Measurements from ENCODE around the gene CHCHD6. TPM values are rescaled to one million over a fixed set of nuclear protein-coding genes. Genes with fewer than 3 reads are reported as not detected.

The CHCHD6 gene
- total and polyA plus RNA-seq, 2 of the 4 experiments (the other 2 are of a cell fraction): 18.8 to 28.9 TPM

DNA sequence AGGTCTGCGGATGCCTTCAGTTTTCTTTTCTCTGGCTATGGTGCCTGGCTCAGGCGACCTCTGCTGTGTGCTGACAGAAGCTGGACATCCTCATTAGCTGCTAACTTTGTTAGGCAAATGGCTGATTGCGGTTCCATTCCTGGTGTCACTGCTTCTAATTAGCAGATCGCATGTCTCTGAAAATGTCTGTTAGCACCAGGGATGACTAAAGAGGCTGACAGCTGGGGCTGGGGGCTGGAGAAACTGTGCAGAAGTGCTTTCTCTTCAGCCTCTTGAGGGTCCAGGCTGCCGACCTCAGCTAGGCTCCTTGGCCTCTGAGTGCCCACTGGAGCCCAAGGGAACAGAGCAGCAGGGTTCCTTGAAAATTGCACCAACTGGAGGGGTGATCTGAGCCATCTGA, 39.3 kb downstream of the CHCHD6 start:
- Histone ChIP-seq H2AK5ac (ENCODE audit: low read depth, low read length) (no peak overlapping the region), H3K4ac (ENCODE audit: low read depth, low read length) (no peak overlapping the region), H2AFZ (replicated peaks; ENCODE audit: low read length, poor library complexity) (no peak overlapping the region), H4K5ac (ENCODE audit: low read depth, low read length) (no peak overlapping the region), H2BK15ac (ENCODE audit: low read depth, low read length) (no peak overlapping the region), H4K20me1 (ENCODE audit: insufficient read depth, low read length) (peaks cover 5% of the 10 kb centered on the region; the same call in 1 of the 2 replicates), H3K9me3 (ENCODE audit: control insufficient read depth, insufficient read depth, low read length) (no peaks in the 10 kb centered on the region), H3K9ac (ENCODE audit: low read depth, low read length) (no peak overlapping the region), H3K27me3 (ENCODE audit: control insufficient read depth, insufficient read depth, low read length) (no peaks in the 10 kb centered on the region), H3K14ac (replicated peaks; ENCODE audit: low read depth, low read length) (no peak overlapping the region), H3K79me1 (ENCODE audit: low read depth in 1 of 2, low read length in 2 of 2) (peaks cover 0 to 6% of the 10 kb centered on the region in 2 experiments; a peak in 1 of 4 replicates), H3K4me3 (ENCODE audit: insufficient read depth, low read depth, low read length) (no peak overlapping the region), H3K27ac (ENCODE audit: insufficient read depth, low read length) (no peak overlapping the region), H2BK5ac (ENCODE audit: low read depth, low read length, poor library complexity, severe bottlenecking) (no peak overlapping the region), H4K91ac (ENCODE audit: insufficient read depth, low read depth, low read length) (no peak overlapping the region), H3K23ac (ENCODE audit: low read depth, low read length) (no peak overlapping the region), H3K56ac (ENCODE audit: extremely low read depth, insufficient read depth, low read length) (no peak overlapping the region), H4K8ac (ENCODE audit: low read depth in 2 of 2, low read length in 2 of 2) (no peak overlapping the region), H3K18ac (ENCODE audit: low read depth, low read length) (no peak overlapping the region), H3K9me1 (ENCODE audit: insufficient read depth, low read length) (peaks cover 9% of the 10 kb centered on the region; the same call in 1 of the 2 replicates), H2BK20ac (ENCODE audit: low read depth, low read length) (no peak overlapping the region), H2AK9ac (replicated peaks; ENCODE audit: low read depth, low read length, poor library complexity) (no peak overlapping the region), H3K4me2 (ENCODE audit: low read depth, low read length) (no peak overlapping the region), H3K36me3 (ENCODE audit: control insufficient read depth, insufficient read depth, low read length) (no peaks in the 10 kb centered on the region; the same call in 1 of the 2 replicates), H2BK120ac (ENCODE audit: low read depth, low read length) (no peak overlapping the region), H3K4me1 (ENCODE audit: control insufficient read depth, insufficient read depth, low read length) (peaks cover 9% of the 10 kb centered on the region)
- DNase-seq (no peak), ATAC-seq (ENCODE audit: low read depth) (no peak)
- no TSS peak for BruUV-seq (replicated peaks)
- intact Hi-C loops (cut with micrococcal nuclease) (no loop called here), in situ Hi-C loops (cut with MboI; ENCODE audit: low sequenced_read_pairs) (no loop called here), dilution Hi-C loops (cut with HindIII; ENCODE audit: low sequenced_read_pairs, unreplicated experiment) (no loop called here)
- CTCF ChIA-PET: interaction anchor here (1.6 kb wide), 1 partner anchor 10 kb away, joined by 3 read pairs; no protein-coding TSS in a partner anchor
- no peak for TF ChIP-seq RCOR1 (IDR thresholded peaks at IDR 0.05; ENCODE audit: insufficient replicate concordance, low read length)
- no peak for TF ChIP-seq RAD21 (IDR thresholded peaks at IDR 0.05; ENCODE audit: low read length)
- TF ChIP-seq MAFK (IDR thresholded peaks at IDR 0.05; ENCODE audit: low read depth, low read length): no peak
- no peak for TF ChIP-seq BHLHE40 (IDR thresholded peaks at IDR 0.05; ENCODE audit: low read depth, low read length)
- no peak for TF ChIP-seq POLR2A (IDR thresholded peaks at IDR 0.05; ENCODE audit: low read depth, low read length)
- no peak for TF ChIP-seq SMC3 (IDR thresholded peaks at IDR 0.05; ENCODE audit: low read depth, low read length)
- TF ChIP-seq CEBPB (IDR thresholded peaks at IDR 0.05; ENCODE audit: low read depth, low read length): no peak
- TF ChIP-seq, protein P1, sequence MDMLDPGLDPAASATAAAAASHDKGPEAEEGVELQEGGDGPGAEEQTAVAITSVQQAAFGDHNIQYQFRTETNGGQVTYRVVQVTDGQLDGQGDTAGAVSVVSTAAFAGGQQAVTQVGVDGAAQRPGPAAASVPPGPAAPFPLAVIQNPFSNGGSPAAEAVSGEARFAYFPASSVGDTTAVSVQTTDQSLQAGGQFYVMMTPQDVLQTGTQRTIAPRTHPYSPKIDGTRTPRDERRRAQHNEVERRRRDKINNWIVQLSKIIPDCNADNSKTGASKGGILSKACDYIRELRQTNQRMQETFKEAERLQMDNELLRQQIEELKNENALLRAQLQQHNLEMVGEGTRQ (IDR thresholded peaks at IDR 0.05; ENCODE audit: low read depth, low read length): no peak
- no peak for TF ChIP-seq RFX5 (IDR thresholded peaks at IDR 0.05; ENCODE audit: low read depth, low read length)
- TF ChIP-seq, protein P2, sequence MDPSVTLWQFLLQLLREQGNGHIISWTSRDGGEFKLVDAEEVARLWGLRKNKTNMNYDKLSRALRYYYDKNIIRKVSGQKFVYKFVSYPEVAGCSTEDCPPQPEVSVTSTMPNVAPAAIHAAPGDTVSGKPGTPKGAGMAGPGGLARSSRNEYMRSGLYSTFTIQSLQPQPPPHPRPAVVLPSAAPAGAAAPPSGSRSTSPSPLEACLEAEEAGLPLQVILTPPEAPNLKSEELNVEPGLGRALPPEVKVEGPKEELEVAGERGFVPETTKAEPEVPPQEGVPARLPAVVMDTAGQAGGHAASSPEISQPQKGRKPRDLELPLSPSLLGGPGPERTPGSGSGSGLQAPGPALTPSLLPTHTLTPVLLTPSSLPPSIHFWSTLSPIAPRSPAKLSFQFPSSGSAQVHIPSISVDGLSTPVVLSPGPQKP (IDR thresholded peaks at IDR 0.05; ENCODE audit: borderline replicate concordance, low read depth, low read length): no peak
- TF ChIP-seq, protein P3, sequence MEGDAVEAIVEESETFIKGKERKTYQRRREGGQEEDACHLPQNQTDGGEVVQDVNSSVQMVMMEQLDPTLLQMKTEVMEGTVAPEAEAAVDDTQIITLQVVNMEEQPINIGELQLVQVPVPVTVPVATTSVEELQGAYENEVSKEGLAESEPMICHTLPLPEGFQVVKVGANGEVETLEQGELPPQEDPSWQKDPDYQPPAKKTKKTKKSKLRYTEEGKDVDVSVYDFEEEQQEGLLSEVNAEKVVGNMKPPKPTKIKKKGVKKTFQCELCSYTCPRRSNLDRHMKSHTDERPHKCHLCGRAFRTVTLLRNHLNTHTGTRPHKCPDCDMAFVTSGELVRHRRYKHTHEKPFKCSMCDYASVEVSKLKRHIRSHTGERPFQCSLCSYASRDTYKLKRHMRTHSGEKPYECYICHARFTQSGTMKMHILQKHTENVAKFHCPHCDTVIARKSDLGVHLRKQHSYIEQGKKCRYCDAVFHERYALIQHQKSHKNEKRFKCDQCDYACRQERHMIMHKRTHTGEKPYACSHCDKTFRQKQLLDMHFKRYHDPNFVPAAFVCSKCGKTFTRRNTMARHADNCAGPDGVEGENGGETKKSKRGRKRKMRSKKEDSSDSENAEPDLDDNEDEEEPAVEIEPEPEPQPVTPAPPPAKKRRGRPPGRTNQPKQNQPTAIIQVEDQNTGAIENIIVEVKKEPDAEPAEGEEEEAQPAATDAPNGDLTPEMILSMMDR (conservative IDR thresholded peaks at IDR 0.05; ENCODE audit: low read depth, low read length): no peak
- TF ChIP-seq NFE2L2 (IDR thresholded peaks at IDR 0.05; ENCODE audit: low read depth, low read length): no peak
- no peak for TF ChIP-seq MXI1 (IDR thresholded peaks at IDR 0.05; ENCODE audit: borderline replicate concordance, low read depth, low read length)
- TF ChIP-seq CHD1 (IDR thresholded peaks at IDR 0.05; ENCODE audit: low read depth, low read length): no peak
- no peak for TF ChIP-seq FOS (IDR thresholded peaks at IDR 0.05; ENCODE audit: low read depth, low read length)
- no peak for TF ChIP-seq MAZ (IDR thresholded peaks at IDR 0.05; ENCODE audit: borderline replicate concordance, low read depth, low read length)
- POLR2A ChIA-PET (ENCODE audit: unreplicated experiment): no interaction called here
- WGBS, 2 experiments (ENCODE audit: extremely low coverage in 2 of 2, insufficient read length in 1 of 2): 83% methylated on average over 1 of the region's 5 CpGs; no CpG with 5 or more reads in 1 of the 2 experiments

Data from IMR-90 (cell line).